GM23248 (cell line): ENCODE data around the gene GRPEL1.

Experiments used
- EZH2 ChIP-seq: fragments of 200-600 bp; sonication (generic); IDR thresholded peaks from 2 replicates; pipeline ENCODE4 v1.6.1; 2018; ENCODE audit warnings: antibody characterized with exemption, mild to moderate bottlenecking; ENCODE audit not compliant: insufficient read depth, poor library complexity, severe bottlenecking
- EZH2phosphoT487 ChIP-seq: fragments of 200-600 bp; sonication (generic); IDR thresholded peaks from 2 replicates; pipeline ENCODE4 v1.6.1; 2018; ENCODE audit warnings: antibody characterized with exemption, moderate library complexity, mild to moderate bottlenecking, low read depth; ENCODE audit not compliant: insufficient read depth

DNA sequence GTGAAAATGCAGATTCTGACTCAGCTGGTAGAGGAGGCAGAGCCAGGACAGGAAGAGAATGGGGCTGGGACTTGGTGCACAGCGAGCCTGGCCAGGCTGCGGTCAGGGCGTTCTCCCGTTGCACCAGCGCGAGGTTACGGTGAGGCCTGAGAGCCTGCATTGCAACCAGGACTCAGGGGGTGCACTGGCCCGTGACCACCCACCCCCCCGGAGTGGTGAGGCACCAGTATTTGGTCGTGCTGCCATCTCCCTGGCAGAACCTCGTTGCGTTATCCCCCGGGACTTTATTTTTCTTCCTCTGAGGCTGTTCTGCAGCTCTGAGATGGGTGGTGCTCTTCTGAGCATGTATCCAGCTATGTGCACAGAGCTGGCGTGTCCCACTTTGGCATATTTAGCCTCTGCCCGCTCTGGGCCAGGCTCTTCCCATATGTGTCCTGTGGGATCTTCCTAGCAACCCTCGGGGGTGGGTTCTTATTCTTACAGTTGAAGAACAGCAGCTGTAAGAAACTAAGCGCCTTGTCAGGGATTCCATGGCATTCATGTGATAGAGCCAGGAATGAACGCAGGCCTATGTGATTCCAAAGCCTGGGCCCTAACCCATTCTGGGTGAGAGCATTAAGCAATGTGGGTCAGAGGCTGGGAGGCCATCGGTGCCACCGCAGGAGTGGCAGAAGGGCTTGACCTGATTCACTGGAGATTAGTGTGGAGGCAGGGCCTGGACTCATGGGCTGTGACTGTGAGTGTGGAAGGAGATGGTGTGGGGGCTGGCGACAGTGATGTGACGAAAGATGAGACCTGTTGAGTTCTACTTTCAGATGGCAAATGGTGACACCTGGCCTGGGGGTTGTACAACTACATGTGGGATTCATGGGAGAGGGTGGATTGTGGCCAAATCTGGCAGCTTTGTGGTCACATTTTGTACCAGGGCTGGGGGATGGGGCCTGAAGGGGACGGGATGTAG lies 21.6 kb downstream of the GRPEL1 start:
- TF ChIP-seq EZH2 = no peak
- no peak for TF ChIP-seq EZH2phosphoT487
